Suprapubic skin (tissue), 4 donors: Measurements from ENCODE around the gene CADM4.

ENCODE experiments used
- EP300 ChIP-seq: sonication (generic); formaldehyde crosslinking; IDR thresholded peaks from one replicate; pipeline ENCODE4 v1.6.1; 2017; ENCODE audit warnings: antibody characterized with exemption
- POLR2A ChIP-seq, 2 donors: fragments of 450-650 bp; IDR thresholded peaks; one replicate each; pipeline ENCODE4 v1.6.1; 2017; ENCODE audit warnings: antibody characterized with exemption in 2 of 2, mild to moderate bottlenecking in 2 of 2, moderate library complexity in 2 of 2
- POLR2AphosphoS5 ChIP-seq, 3 donors: sonication (generic); formaldehyde crosslinking; IDR thresholded peaks; one replicate each; pipeline ENCODE4 v1.6.1; 2017; ENCODE audit warnings: antibody characterized with exemption in 3 of 3
- TF ChIP-seq, protein P1 (sequence below), 2 donors: fragments of 200-600 bp in 1 of 2; fragments of 450-650 bp in 1 of 2; sonication (generic) in 1 of 2; IDR thresholded peaks; one replicate each; pipeline ENCODE4 v1.5.1; 2016 to 2019; ENCODE audit warnings: antibody characterized with exemption in 2 of 2, mild to moderate bottlenecking in 1 of 2, moderate library complexity in 1 of 2

DNA sequence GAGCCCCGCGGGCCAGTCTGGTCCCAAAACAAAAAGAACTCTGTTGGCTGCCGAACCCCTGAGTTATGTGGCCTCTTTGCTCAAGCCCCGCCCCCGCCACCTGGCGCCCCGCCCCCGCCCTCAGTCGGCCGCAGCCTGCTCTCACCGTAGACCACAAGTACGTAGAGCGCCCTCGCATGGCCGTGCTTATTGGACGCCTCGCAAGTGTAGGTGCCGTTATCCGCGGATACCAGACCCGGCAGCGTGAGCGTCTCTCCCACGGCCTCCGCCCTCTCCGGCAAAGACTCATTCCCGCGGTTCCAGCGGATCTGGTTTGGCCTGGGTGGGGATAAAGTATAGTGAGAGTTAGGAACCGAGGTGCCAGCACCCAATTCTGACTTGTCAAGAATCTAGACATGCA lies 14.7 kb downstream of the CADM4 start:
- TF ChIP-seq, protein P1, sequence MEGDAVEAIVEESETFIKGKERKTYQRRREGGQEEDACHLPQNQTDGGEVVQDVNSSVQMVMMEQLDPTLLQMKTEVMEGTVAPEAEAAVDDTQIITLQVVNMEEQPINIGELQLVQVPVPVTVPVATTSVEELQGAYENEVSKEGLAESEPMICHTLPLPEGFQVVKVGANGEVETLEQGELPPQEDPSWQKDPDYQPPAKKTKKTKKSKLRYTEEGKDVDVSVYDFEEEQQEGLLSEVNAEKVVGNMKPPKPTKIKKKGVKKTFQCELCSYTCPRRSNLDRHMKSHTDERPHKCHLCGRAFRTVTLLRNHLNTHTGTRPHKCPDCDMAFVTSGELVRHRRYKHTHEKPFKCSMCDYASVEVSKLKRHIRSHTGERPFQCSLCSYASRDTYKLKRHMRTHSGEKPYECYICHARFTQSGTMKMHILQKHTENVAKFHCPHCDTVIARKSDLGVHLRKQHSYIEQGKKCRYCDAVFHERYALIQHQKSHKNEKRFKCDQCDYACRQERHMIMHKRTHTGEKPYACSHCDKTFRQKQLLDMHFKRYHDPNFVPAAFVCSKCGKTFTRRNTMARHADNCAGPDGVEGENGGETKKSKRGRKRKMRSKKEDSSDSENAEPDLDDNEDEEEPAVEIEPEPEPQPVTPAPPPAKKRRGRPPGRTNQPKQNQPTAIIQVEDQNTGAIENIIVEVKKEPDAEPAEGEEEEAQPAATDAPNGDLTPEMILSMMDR (IDR thresholded peaks at IDR 0.05), result peak in 1 of 2 donors; percentile 38
- TF ChIP-seq POLR2A (IDR thresholded peaks at IDR 0.05) (no peak), POLR2AphosphoS5 (IDR thresholded peaks at IDR 0.05) (no peak), EP300 (no peak)
